Thoracic aorta (tissue), 2 donors: ENCODE measurements around the gene SERPINA9. TPM values are rescaled to one million over a fixed set of nuclear protein-coding genes. Genes with fewer than 3 reads are reported as not detected.
A peak's percentile ranks its signal among the peaks of the same experiment; 100 is the strongest.
"Not testable (repeated sequence)": the region's sequence is repeated elsewhere in the genome, so short reads cannot be mapped to it uniquely, and the experiment has no call there.

Experiments
- ATAC-seq: fragments of 150-250 bp; one replicate; pipeline ENCODE4 v1.8.0; 2017; ENCODE audit warnings: low read depth; ENCODE audit not compliant: insufficient number of reproducible peaks, low FRiP score
- DNase-seq: peaks from one replicate; pipeline ENCODE4 v3.0.0-alpha.2; 2020; ENCODE audit warnings: low spot score
- H3K27ac ChIP-seq, 2 donors: fragments of 200-600 bp; sonication (generic); 1 replicate in 1 of 2; 2 replicates in 1 of 2; pipeline ENCODE4 v1.5.1; 2016; ENCODE audit warnings: mild to moderate bottlenecking in 2 of 2, moderate library complexity in 2 of 2
- H3K27me3 ChIP-seq: fragments of 200-600 bp; sonication (generic); replicated peaks from 2 replicates; pipeline ENCODE4 v1.6.0; 2016; ENCODE audit warnings: mild to moderate bottlenecking; ENCODE audit not compliant: insufficient read depth
- H3K36me3 ChIP-seq: fragments of 200-600 bp; sonication (generic); one replicate; pipeline ENCODE4 v1.5.1; 2016
- H3K4me1 ChIP-seq, 2 donors: fragments of 200-600 bp; sonication (generic); 1 replicate in 1 of 2; 2 replicates in 1 of 2; pipeline versions ENCODE4 v1.5.1 to v1.6.0; 2016; ENCODE audit warnings: low read depth in 2 of 2, mild to moderate bottlenecking in 1 of 2; ENCODE audit not compliant: control insufficient read depth in 1 of 2
- H3K4me3 ChIP-seq: fragments of 200-600 bp; sonication (generic); 2 replicates; pipeline ENCODE4 v1.5.1; 2016; ENCODE audit warnings: mild to moderate bottlenecking
- H3K9me3 ChIP-seq: fragments of 200-600 bp; sonication (generic); 2 replicates; pipeline ENCODE4 v1.5.1; 2016
- CTCF ChIP-seq: fragments of 200-600 bp; sonication (generic); IDR thresholded peaks from one replicate; pipeline ENCODE4 v1.5.1; 2019; ENCODE audit warnings: antibody characterized with exemption
- total RNA-seq, 2 donors: library from RNA; depleted of rRNA; stranded (reverse); fragments of >200 nt; gene quantifications; one replicate each; pipeline versions ENCODE4 v1.1.0 to v1.2.3, GENCODE V29; 2016

Gene SERPINA9
- total RNA-seq, 2 donors from 2014 or later, result 2.3 TPM; not detected in 1

- ATAC-seq, result no peak
- Histone ChIP-seq H3K36me3 (no peaks in the 10 kb centered on the region), H3K4me1 (peaks cover 3 to 7% of the 10 kb centered on the region in 2 donors), H3K4me3 (peak overlapping the region; percentile 22), H3K9me3 (no peaks in the 10 kb centered on the region), H3K27ac (no peak overlapping the region), H3K27me3 (no peaks in the 10 kb centered on the region)
- no peak for TF ChIP-seq CTCF
- DNase-seq, result no peak
Measured at GRCh38 chr14:94486883-94487282, 10.9 kb upstream of the SERPINA9 start.

DNA sequence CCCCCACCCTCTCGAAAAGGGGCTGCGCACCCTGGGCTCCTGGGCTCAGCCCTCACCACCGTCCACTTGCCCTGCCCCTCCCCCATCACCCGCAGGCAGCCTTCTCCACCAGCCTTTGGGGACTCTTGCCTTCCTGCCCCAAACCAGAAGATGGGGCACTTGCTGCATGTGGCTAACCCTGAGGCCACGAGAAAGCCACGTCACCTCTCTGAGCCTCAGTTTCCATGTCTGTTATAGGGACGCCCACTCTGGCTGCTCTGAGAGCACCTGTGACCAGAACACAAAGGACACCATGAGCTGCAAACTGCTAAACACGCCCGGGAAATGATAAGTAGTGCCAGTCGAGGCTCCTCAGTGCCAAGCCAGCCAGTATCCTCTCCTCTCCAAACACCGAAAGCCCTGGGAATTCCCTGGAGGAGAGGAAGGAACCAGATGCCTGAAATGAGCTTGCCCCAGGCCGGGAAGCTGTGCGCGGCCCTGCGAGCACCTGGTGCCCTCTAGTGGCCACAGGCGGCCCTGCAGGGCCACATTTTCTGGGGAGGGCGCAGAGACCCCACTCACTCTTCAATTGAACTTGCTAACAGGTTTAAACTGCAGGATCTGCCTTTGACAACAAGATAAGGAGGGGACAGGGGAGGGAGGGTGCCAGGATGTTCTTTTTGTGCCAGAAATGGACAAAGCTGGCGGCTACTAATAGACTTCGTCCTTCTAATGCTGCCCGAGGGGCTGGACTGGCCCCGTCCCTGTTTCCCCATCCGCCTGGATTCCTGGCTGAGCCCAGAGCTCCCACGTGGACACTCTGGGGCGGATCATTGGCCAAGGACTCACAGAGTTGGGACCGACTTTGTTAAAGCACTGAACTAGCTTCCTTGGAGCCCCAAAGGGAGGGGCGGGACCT, 10.2 kb upstream of the SERPINA9 start:
- peak overlapping the region; percentile 22 for H3K4me3 ChIP-seq
- no peaks in the 10 kb centered on the region for H3K9me3 ChIP-seq
- H3K4me1 ChIP-seq, result peaks cover 3 to 7% of the 10 kb centered on the region in 2 donors
- H3K36me3 ChIP-seq, result no peaks in the 10 kb centered on the region
- H3K27me3 ChIP-seq, result no peaks in the 10 kb centered on the region
- TF ChIP-seq CTCF, result peak; percentile 94
- ATAC-seq (no peak), DNase-seq (no peak)
- no peak overlapping the region for H3K27ac ChIP-seq

DNA sequence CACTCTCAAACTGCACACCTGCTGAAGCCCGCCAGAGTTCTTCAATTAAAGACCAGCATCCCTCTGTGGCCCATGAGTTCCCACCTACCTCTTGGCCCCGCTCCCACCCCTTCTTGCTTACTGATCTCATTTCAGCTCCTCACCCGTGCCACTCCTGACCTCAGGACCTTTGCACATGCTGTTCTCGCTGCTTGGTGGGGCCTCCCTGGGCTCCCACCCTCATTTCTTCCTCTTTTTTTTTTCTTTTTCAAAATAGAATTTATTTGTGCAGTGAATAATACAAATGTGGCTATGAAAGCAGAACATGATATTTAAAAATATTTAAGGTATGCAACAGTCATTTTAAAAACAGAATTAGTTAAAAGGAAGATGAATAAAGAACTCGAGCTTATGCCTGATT, 8.5 kb upstream of the SERPINA9 start:
- ATAC-seq, result no peak
- DNase-seq, result no peak
- Histone ChIP-seq H3K4me1 (peaks cover 3 to 7% of the 10 kb centered on the region in 2 donors), H3K4me3 (no peak overlapping the region), H3K36me3 (no peaks in the 10 kb centered on the region), H3K27ac (no peak overlapping the region), H3K27me3 (no peaks in the 10 kb centered on the region), H3K9me3 (no peaks in the 10 kb centered on the region)
- TF ChIP-seq CTCF, result no peak

GRCh38 chr14:94483729-94484275, 7.8 kb upstream of the SERPINA9 start:
- Histone ChIP-seq H3K27me3 (no peaks in the 10 kb centered on the region), H3K4me1 (peaks cover 3 to 7% of the 10 kb centered on the region in 2 donors), H3K36me3 (no peaks in the 10 kb centered on the region), H3K9me3 (peaks cover 1% of the 10 kb centered on the region), H3K27ac (no peak overlapping the region), H3K4me3 (no peak overlapping the region)
- no peak for ATAC-seq
- no peak for TF ChIP-seq CTCF
- no peak for DNase-seq

- no peak for TF ChIP-seq CTCF
- H3K4me1 ChIP-seq, result peaks cover 3 to 7% of the 10 kb centered on the region in 2 donors
- no peak for ATAC-seq
Measured at GRCh38 chr14:94483071-94483451, 7.1 kb upstream of the SERPINA9 start.

DNA sequence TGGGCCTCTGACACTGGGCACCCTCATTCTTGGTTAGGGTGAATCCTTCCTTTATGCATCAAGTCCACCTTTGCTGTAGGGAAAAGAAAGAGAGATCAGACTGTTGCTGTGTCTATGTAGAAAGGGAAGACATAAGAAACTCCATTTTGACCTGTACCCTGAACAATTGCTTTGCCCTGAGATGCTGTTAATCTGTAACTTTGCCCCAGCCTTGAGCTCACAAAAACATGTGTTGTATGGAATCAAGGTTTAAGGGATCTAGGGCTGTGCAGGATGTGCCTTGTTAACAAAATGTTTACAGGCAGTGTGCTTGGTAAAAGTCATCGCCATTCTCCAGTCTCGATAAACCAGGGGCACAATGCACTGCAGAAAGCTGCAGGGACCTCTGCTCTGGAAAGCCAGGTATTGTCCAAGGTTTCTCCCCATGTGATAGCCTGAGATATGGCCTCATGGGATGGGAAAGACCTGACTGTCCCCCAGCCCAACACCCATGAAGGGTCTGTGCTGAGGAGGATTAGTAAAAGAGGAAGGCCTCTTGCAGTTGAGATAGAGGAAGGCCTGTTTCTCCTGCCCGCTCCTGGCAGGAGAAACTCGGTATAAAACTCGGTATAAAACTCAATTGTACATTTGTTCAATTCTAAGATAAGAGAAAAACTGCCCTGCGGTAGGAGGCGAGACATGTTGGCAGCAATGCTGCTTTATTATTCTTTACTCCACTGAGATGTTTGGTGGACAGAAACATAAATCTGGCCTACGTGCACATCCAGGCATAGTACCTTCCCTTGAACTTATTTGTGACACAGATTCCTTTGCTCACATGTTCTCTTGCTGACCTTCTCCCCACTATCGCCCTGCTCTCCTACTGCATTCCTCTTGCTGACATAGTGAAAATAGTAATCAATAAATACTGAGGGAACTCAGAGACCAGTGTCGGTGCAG, 6.4 kb upstream of the SERPINA9 start:
- H3K36me3 ChIP-seq, DNase-seq, H3K4me3 ChIP-seq, H3K4me1 ChIP-seq, H3K27ac ChIP-seq, H3K27me3 ChIP-seq, ATAC-seq: not testable (repeated sequence)
- H3K9me3 ChIP-seq, result peaks cover 12% of the 10 kb centered on the region

More at GRCh38 chr14:94483071-94483451, 7.1 kb upstream of the SERPINA9 start:
- no peak for DNase-seq
- no peak overlapping the region for H3K27ac ChIP-seq
- H3K9me3 ChIP-seq, result peaks cover 8% of the 10 kb centered on the region
- no peaks in the 10 kb centered on the region for H3K27me3 ChIP-seq
- H3K36me3 ChIP-seq, result no peaks in the 10 kb centered on the region
- H3K4me3 ChIP-seq, result no peak overlapping the region
